NCI-H446 treated with DMSO at 0.1 percent for 48 hours (cell line): ENCODE data around the gene ZKSCAN5.
"Not testable (repeated sequence)": the region's sequence is repeated elsewhere in the genome, so short reads cannot be mapped to it uniquely, and the experiment has no call there.

Source experiments
- DNase-seq: peaks from one replicate; lab custom pipeline; 2025; lab: John Stamatoyannopoulos, UW

Gene ZKSCAN5

GRCh38 chr7:99497766-99498545, 6.5 kb upstream of the ZKSCAN5 start:
- DNase-seq = no peak

GRCh38 chr7:99498546-99498944, 5.9 kb upstream of the ZKSCAN5 start:
- no peak for DNase-seq

- no peak for DNase-seq
Observed at GRCh38 chr7:99499371-99499720, 5.1 kb upstream of the ZKSCAN5 start.

- peak; percentile 66 for DNase-seq
Observed at GRCh38 chr7:99499721-99500636, 4.5 kb upstream of the ZKSCAN5 start, which contains the start of gene ZNF394. Gene ZNF394 (minus strand): TSS chr7:99500281. CDS start chr7:99500093, 188 bp downstream.

- no peak for DNase-seq
Observed at GRCh38 chr7:99500637-99501009, 3.8 kb upstream of the ZKSCAN5 start.

- DNase-seq = not testable (repeated sequence)
Observed at GRCh38 chr7:99501236-99501635, 3.2 kb upstream of the ZKSCAN5 start.

- DNase-seq = no peak
Observed at GRCh38 chr7:99504281-99504602, 220 bp upstream of the ZKSCAN5 start.

GRCh38 chr7:99505324-99505662, 831 bp downstream of the ZKSCAN5 start:
- DNase-seq = no peak

- DNase-seq = no peak
Observed at GRCh38 chr7:99514050-99514449, 9.6 kb downstream of the ZKSCAN5 start.

- no peak for DNase-seq
Observed at GRCh38 chr7:99521399-99521798, 16.9 kb downstream of the ZKSCAN5 start.

- DNase-seq = no peak
Observed at GRCh38 chr7:99525713-99526440, 21.4 kb downstream of the ZKSCAN5 start.

GRCh38 chr7:99531354-99531765, 26.9 kb downstream of the ZKSCAN5 start:
- DNase-seq = no peak

- no peak for DNase-seq
Observed at GRCh38 chr7:99535667-99536066, 31.2 kb downstream of the ZKSCAN5 start.

- no peak for DNase-seq
Observed at GRCh38 chr7:99539213-99539811, 34.9 kb downstream of the ZKSCAN5 start.

GRCh38 chr7:99540542-99540941, 36.1 kb downstream of the ZKSCAN5 start:
- no peak for DNase-seq

- no peak for DNase-seq
Observed at GRCh38 chr7:99541212-99541611, 36.8 kb downstream of the ZKSCAN5 start.

- DNase-seq = no peak
Observed at GRCh38 chr7:99543081-99543671, 38.7 kb downstream of the ZKSCAN5 start.

GRCh38 chr7:99543916-99544315, 39.5 kb downstream of the ZKSCAN5 start:
- DNase-seq = no peak

GRCh38 chr7:99545308-99545707, 40.8 kb downstream of the ZKSCAN5 start:
- DNase-seq = not testable (repeated sequence)

GRCh38 chr7:99549545-99549944, 45.1 kb downstream of the ZKSCAN5 start:
- DNase-seq = not testable (repeated sequence)

- DNase-seq = no peak
Observed at GRCh38 chr7:99551334-99551733, 46.9 kb downstream of the ZKSCAN5 start.
